ENCODE data around the gene YY2.
"Not testable (repeated sequence)": the region's sequence is repeated elsewhere in the genome, so short reads cannot be mapped to it uniquely, and the experiment has no call there.

The YY2 gene

GRCh38 chrX:21855937-21856415 is at the start of gene YY2:
TSS of gene YY2 (plus strand) at chrX:21855987. CDS start at chrX:21856485, 498 bp downstream.
- DNase-seq (ENCODE audit: low read depth), result no peak
- TF ChIP-seq CTCF (IDR thresholded peaks at IDR 0.05; ENCODE audit: control insufficient read depth, extremely low read depth, insufficient read depth), result no peak
- no peak within 1 kb of the TSS for H3K4me3 ChIP-seq (ENCODE audit: low read depth, low read length)

DNA sequence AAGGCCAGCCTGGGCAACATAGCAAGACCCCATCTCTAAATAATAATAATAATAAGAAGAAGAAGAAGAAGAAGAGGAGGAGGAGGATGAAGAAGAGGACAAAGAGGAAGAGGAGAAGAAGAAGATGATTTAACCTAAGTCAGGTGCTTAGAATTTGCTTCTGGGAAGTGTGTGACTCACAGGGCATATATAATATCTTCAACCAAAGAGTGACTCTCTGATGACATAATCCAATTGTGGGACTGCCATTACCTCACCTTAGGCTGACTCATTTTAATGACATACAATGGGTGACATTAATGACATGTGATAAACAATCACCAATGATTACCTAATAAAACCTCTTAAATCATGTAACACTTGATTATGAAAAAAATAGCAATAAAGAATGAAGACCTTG is 49.1 kb upstream of the YY2 start:
- no peak for DNase-seq (ENCODE audit: low read depth)
- H3K4me3 ChIP-seq (ENCODE audit: low read depth, low read length), result no peak overlapping the region
- no peak for TF ChIP-seq CTCF (IDR thresholded peaks at IDR 0.05; ENCODE audit: control insufficient read depth, extremely low read depth, insufficient read depth)

DNA sequence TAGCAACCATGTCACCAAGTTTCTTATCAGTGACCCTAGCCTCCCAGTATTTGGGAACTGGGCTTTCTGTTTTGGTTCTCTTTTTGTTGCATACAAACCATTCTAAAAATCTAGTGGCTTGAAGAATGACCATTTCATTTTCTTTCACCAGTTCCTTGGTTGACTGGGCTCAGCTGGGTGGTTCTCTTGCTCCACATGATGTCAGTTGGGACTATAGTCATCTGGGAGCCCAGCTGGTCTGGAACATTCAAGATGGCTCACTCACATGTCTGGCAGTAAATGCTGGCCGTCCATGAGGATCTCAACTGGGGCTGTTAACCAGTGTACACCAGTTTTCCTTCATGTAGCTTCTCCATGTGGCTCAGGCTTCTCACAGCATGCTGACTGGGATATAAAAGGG is 44.0 kb upstream of the YY2 start:
- no peak for DNase-seq (ENCODE audit: low read depth)
- no peak overlapping the region for H3K4me3 ChIP-seq (ENCODE audit: low read depth, low read length)
- TF ChIP-seq CTCF (IDR thresholded peaks at IDR 0.05; ENCODE audit: control insufficient read depth, extremely low read depth, insufficient read depth), result no peak

DNA sequence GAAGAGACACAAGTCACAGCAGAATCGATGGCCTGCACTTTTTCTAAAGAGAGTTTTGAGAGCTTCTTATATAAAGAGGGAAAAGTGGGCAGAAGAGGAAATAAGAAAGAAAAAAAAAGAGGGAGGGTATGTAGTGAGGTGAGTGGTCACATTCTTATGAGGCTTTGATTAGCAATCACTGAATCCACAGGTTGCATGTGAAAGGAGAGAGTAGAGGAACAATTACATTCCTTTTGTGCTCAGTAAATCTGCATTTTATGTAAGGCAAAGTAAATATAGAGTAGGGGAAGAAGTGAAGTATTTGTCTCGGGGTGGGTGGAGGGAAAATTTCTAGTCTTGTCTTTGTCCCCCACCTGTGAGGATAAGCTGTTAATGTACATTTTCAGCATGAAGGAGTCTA is 43.2 kb upstream of the YY2 start:
- no peak overlapping the region for H3K4me3 ChIP-seq (ENCODE audit: low read depth, low read length)
- DNase-seq (ENCODE audit: low read depth), result no peak
- TF ChIP-seq CTCF (IDR thresholded peaks at IDR 0.05; ENCODE audit: control insufficient read depth, extremely low read depth, insufficient read depth), result no peak

- DNase-seq (ENCODE audit: low read depth), result no peak
- no peak overlapping the region for H3K4me3 ChIP-seq (ENCODE audit: low read depth, low read length)
- TF ChIP-seq CTCF (IDR thresholded peaks at IDR 0.05; ENCODE audit: control insufficient read depth, extremely low read depth, insufficient read depth), result no peak
Observed at GRCh38 chrX:21813612-21814368, 42.0 kb upstream of the YY2 start.

DNA sequence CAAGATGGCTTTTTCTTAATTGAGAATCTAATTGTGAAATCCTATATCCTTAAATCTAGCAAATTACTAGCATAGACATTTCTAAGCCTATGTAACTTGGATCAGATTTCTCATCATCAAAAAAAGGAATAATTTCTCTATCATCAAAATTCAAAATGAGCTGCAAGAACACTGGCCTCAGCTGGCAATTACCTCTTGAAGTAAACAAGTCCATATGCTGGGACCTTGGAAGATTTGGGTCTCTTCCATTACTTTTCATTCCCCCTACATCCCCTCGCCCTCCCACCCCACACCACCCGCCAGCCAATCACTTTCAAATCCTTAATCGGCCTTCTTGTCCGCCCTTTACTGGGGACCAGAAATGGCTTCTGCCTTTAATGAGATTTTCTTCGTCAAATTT is 39.7 kb upstream of the YY2 start:
- no peak for TF ChIP-seq CTCF (IDR thresholded peaks at IDR 0.05; ENCODE audit: control insufficient read depth, extremely low read depth, insufficient read depth)
- no peak for DNase-seq (ENCODE audit: low read depth)
- no peak overlapping the region for H3K4me3 ChIP-seq (ENCODE audit: low read depth, low read length)

- not testable (repeated sequence) for H3K4me3 ChIP-seq (ENCODE audit: low read depth, low read length); DNase-seq (ENCODE audit: low read depth)
Observed at GRCh38 chrX:21820170-21820569, 35.6 kb upstream of the YY2 start.
